Pancreas (tissue), 10 donors: ENCODE measurements around the gene ACTA1. TPM values are rescaled to one million over a fixed set of nuclear protein-coding genes. Genes with fewer than 3 reads are reported as not detected.
A peak's percentile ranks its signal among the peaks of the same experiment; 100 is the strongest.

Experiments used
- ATAC-seq, 4 donors: fragments of 200-7000 bp; cut with Tn5 transposase; one replicate each; pipeline versions ENCODE4 v1.8.0 to v1.9.1; 2020; ENCODE audit warnings: mild to moderate bottlenecking in 4 of 4, moderate library complexity in 4 of 4
- DNase-seq, 6 donors: peaks; one replicate each; pipeline ENCODE4 v3.0.0-alpha.2; 2020
- FAIRE-seq: peaks from 2 replicates; lab custom pipeline; 2012; peaks lifted over from hg19 to GRCh38; lab: Jason Lieb, UNC
- H3K27ac ChIP-seq, 4 donors: fragments of 200-600 bp; sonication (generic); 1 replicate in 3 of 4; 2 replicates in 1 of 4; pipeline versions ENCODE4 v1.5.0 to v1.8.0; 2020
- H3K27me3 ChIP-seq, 4 donors: fragments of 200-600 bp; one replicate each; pipeline ENCODE4 v1.8.0; 2021
- H3K36me3 ChIP-seq, 3 donors: fragments of 200-600 bp; sonication (generic) in 1 of 3; one replicate each; pipeline versions ENCODE4 v1.5.0 to v1.8.0; 2020 to 2021
- H3K4me1 ChIP-seq, 3 donors: fragments of 200-600 bp; one replicate each; pipeline ENCODE4 v1.8.0; 2021
- H3K4me3 ChIP-seq, 4 donors: fragments of 200-600 bp; sonication (generic) in 2 of 4; one replicate each; pipeline versions ENCODE4 v1.5.0 to v1.8.0; 2020 to 2021
- H3K9me3 ChIP-seq, 4 donors: fragments of 200-600 bp; one replicate each; pipeline ENCODE4 v1.8.0; 2021
- CTCF ChIP-seq, 4 donors: fragments of 200-600 bp; sonication (generic) in 3 of 4; IDR thresholded peaks; one replicate each; pipeline versions ENCODE4 v1.5.0 to v1.8.0; 2021; ENCODE audit warnings: antibody characterized with exemption in 4 of 4
- WGBS, 2 donors: extraction: QIAGEN DNeasy Blood & Tissue Kit; methylation state at CpG; one replicate each; pipeline ENCODE4 v1.1.7; 2013; 5-methylcytosine and 5-hydroxymethylcytosine counted together
- intact Hi-C, 3 donors: fragments of 100-400 bp; cut with DNase I; formaldehyde crosslinking; loops; one replicate each; pipeline versions ENCODE4 v1.11.1 to v1.14.2; 2022
- polyA plus RNA-seq, 2 donors: library from polyadenylated mRNA; stranded (reverse); fragments of 200-250 nt; gene quantifications; one replicate each; pipeline ENCODE4 v1.2.3, GENCODE V29; 2013
- total RNA-seq, 6 donors: library from RNA; stranded (reverse); fragmentation: NEBNext Ultra II Directional in 4 of 6; extraction: Animal tissue kit (Norgen Biotek cat#: 25700) in 4 of 6; gene quantifications; one replicate each; pipeline versions ENCODE4 v1.2.1 to v1.2.4, GENCODE V29; 2021 to 2023
- donor health status: healthy with polysubstance abuse.
- donor health status: DM: no; HTN: no; CAD: no; lungs with moderate emphysema.
- donor health status: DM: no; HTN: no; CAD: no.
- donor health status: control.
- donor health status: control.
- donor health status: Bipolar disorder and iron deficiency.
- donor health status: DM: yes; HTN: yes; CAD: no.
- donor health status: DM: no; HTN: no; CAD: no.
- donor health status: DM: no; HTN: no; CAD: no.
- donor health status: DM: yes; HTN: yes; CAD: no.

Gene ACTA1
- total and polyA plus RNA-seq, 8 donors: 0.76 to 6.9 (median 4.2) TPM; not detected in 5

DNA sequence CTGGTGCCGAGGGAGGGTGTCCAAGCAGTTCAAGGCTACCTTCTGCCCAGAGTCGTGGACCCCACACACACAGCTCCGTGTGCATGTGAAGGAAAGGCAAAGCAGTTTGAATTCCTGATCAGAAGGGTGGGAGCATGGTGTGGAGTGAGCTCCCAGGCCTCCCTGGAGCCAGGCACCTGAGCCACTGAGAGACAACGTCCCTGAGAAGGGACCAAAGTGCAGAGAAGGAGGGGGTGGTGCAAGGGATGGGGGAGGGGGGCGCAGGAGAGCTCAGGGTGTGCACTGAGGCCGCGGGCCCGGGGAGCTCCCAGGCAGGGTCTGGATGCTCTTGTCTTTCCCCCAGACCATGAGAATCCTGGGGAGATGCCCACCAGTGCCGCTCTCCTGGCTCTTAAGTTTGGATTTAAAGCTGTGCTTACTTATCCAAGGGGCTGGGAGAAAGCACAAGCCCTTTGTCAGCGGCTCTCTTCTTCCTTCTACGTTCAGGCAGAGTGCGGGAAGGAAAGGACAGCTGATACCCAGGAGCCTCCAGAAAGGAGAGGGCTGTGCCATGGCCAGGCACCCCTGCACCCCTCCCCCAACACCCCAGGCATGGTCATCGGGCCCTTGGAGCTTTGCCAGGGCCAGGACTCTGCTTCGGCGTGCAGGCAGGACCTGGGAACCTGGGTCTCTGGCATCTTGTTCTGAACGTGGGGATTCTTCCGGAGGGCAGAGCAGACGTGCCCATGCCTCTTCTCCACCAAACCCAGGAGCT, 24.1 kb downstream of the ACTA1 start:
- Histone ChIP-seq H3K9me3 (no peaks in the 10 kb centered on the region), H3K4me3 (no peak overlapping the region), H3K36me3 (no peaks in the 10 kb centered on the region), H3K27me3 (peaks cover 0 to 8% (median 3%) of the 10 kb centered on the region in 4 donors), H3K27ac (no peak overlapping the region), H3K4me1 (peaks cover 9 to 13% (median 10%) of the 10 kb centered on the region in 3 donors)
- WGBS, 2 donors: 43 to 45% methylated on average over 18 of the region's 18 CpGs
- intact Hi-C loops: no loop called here
- DNase-seq (peak in 2 of 6 donors; percentile 56 to 63), FAIRE-seq (no peak), ATAC-seq (peak in 3 of 4 donors; percentile 8 to 16 (median 9))
- TF ChIP-seq CTCF (IDR thresholded peaks at IDR 0.05): no peak

DNA sequence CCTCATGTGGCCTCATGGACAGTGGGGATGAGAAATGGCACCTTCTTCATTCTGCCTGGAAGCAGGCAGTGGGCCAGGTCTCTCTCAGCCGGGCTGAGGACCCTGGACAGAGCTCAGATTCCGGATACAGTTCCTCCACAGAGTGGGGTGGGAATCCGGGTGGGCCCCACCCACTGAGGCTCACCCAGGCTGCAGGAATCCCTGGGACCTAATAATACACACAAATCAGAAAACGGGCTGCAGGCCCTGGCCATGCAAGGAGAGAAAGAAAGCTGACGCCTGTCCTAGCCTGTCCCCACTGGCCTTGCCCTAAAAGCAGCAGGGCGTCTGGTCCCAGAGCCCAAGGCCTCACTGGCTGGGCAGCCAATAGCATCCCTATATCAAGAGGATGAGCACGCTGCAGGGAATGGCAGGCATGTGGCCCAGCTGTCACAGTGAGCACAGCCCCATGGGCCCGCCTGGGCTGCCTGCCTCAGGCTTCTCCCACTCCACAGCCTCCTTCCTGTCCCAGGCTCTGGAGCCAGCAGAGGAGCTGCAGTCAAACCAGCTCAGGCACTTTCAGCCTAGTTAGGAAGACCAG, 25.3 kb downstream of the ACTA1 start:
- no peak for FAIRE-seq
- H3K27me3 ChIP-seq: peaks cover 0 to 8% (median 3%) of the 10 kb centered on the region in 4 donors
- 81 to 89% methylated on average over 8 of the region's 8 CpGs for WGBS, 2 donors

DNA sequence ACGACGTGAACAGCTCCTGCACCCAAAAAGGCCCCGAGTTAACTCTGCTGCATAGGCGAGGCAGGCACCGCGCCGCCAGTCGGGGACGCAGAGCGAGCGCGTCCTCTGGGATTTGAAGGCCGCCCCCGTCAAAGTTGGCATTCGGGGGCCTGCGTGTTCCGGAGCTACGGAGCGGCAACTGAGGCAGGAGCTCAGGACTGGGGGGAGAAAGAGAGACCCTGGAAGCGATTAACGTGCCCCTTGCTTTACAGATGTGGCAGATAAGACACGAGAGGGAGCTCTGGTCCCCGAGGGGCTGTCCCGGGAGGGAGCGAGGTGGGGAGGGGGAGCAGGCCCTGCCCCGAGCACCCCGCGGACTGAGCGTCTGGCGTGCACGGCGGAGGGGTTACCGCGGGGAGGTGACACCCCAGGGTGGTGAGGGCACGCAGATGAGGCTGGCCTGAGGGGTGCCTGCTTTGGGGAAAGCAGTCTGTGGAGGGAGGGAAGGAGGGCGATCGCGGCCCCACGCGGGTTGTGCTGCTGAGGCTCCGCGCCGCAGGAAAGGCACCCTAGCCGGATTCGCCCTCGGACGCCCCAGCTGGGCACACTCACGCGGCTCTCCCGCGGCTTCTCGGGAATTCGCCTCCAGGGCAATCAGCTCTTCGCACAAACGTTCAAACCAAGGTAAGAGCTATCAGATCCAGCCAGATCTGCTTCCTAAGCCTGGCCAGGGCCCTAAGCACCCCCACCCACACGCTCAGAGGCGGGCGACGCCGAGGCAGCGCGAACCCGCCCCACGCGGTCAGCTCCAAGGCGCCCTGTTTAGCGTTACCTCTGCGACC, 26.5 kb downstream of the ACTA1 start:
- ATAC-seq: no peak
- Histone ChIP-seq H3K4me1 (peaks cover 9 to 13% (median 10%) of the 10 kb centered on the region in 3 donors), H3K27ac (no peak overlapping the region), H3K27me3 (peaks cover 0 to 8% (median 3%) of the 10 kb centered on the region in 4 donors), H3K9me3 (no peaks in the 10 kb centered on the region), H3K36me3 (no peaks in the 10 kb centered on the region), H3K4me3 (peak overlapping the region in 1 of 4 donors; percentile 35)
- 20% methylated on average over 58 to 68 of the region's 68 CpGs for WGBS, 2 donors
- intact Hi-C loops: no loop called here
- peak in 1 of 6 donors; percentile 66 for DNase-seq
- no peak for FAIRE-seq
- TF ChIP-seq CTCF (IDR thresholded peaks at IDR 0.05): no peak

More for the DNA sequence above, 25.3 kb downstream of the ACTA1 start:
- Histone ChIP-seq H3K36me3 (no peaks in the 10 kb centered on the region), H3K9me3 (no peaks in the 10 kb centered on the region), H3K4me3 (no peak overlapping the region), H3K27ac (no peak overlapping the region), H3K4me1 (peaks cover 9 to 13% (median 10%) of the 10 kb centered on the region in 3 donors)
- no peak for DNase-seq
- no peak for ATAC-seq
- intact Hi-C loops: no loop called here
- no peak for TF ChIP-seq CTCF (IDR thresholded peaks at IDR 0.05)

DNA sequence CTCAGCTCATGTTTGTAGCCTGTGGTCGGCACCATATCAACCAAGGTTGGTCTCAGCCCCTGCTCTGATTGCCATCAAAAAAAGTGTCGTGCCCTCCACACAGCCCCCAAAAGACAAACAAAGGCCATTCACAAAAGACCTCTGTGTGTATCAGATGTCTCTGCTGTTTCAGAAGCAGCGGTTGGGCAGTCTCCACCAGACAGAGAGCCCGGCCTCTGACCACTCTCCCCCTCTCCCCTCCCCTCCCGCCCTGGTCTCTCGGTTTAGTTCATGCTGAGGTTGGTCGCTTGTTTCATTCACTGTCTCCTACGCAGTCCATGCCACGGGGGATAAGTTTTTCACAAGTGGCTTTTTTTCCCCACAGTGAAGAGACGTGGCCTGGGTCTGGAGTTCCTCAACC, 27.1 kb downstream of the ACTA1 start:
- no peak for ATAC-seq
- DNase-seq: no peak
- Histone ChIP-seq H3K9me3 (no peaks in the 10 kb centered on the region), H3K4me3 (peak overlapping the region in 1 of 4 donors; percentile 35), H3K36me3 (no peaks in the 10 kb centered on the region), H3K27ac (no peak overlapping the region), H3K27me3 (peaks cover 0 to 8% (median 3%) of the 10 kb centered on the region in 4 donors), H3K4me1 (peaks cover 9 to 13% (median 10%) of the 10 kb centered on the region in 3 donors)
- 47 to 53% methylated on average over 9 to 10 of the region's 10 CpGs for WGBS, 2 donors
- TF ChIP-seq CTCF (IDR thresholded peaks at IDR 0.05): no peak
- intact Hi-C loops: no loop called here
- no peak for FAIRE-seq
